ENCODE data around the gene DEFB110. TPM values are rescaled to one million over a fixed set of nuclear protein-coding genes. Genes with fewer than 3 reads are reported as not detected.

Gene DEFB110
- polyA plus RNA-seq (2013) = not detected in 2 replicates

GRCh38 chr6:50021894-50022293 is at the start of gene DEFB110:
Gene DEFB110 (minus strand): TSS chr6:50021994. CDS start chr6:50021935, 59 bp downstream.
- Histone ChIP-seq H2BK12ac (ENCODE audit: low read length) (no peak within 1 kb of the TSS), H2AFZ (ENCODE audit: insufficient read depth, low read length, poor library complexity) (no peak within 1 kb of the TSS), H4K8ac (ENCODE audit: low read depth, low read length) (no peak within 1 kb of the TSS), H3K9me3 (ENCODE audit: insufficient read depth, low read depth, low read length) (no peaks in the 10 kb centered on the region), H3K27ac (ENCODE audit: low read depth, low read length) (no peak within 1 kb of the TSS), H3K4me3 (ENCODE audit: low read depth, low read length) (no peak within 1 kb of the TSS), H4K91ac (ENCODE audit: low read depth, low read length) (no peak within 1 kb of the TSS), H3K9ac (ENCODE audit: low read length) (no peak within 1 kb of the TSS), H3K27me3 (ENCODE audit: insufficient read depth, low read length) (no peaks in the 10 kb centered on the region), H3K4me1 (ENCODE audit: control insufficient read depth in 1 of 2, insufficient read depth in 2 of 2, low read length in 2 of 2) (no peaks in the 10 kb centered on the region), H2BK120ac (ENCODE audit: insufficient read depth, low read length, poor library complexity) (no peak within 1 kb of the TSS), H3K18ac (ENCODE audit: low read length) (no peak within 1 kb of the TSS), H3K36me3 (ENCODE audit: control insufficient read depth in 1 of 2, insufficient read depth in 2 of 2, low read length in 2 of 2) (no peaks in the 10 kb centered on the region), H2BK5ac (ENCODE audit: low read depth, low read length, poor library complexity) (no peak within 1 kb of the TSS), H3K4me2 (ENCODE audit: low read length) (no peak within 1 kb of the TSS), H3K79me2 (ENCODE audit: control insufficient read depth, insufficient read depth, low read length, poor library complexity) (no peaks in the 10 kb centered on the region), H3K23ac (ENCODE audit: low read length) (no peak within 1 kb of the TSS), H3K79me1 (ENCODE audit: low read length) (no peaks in the 10 kb centered on the region), H4K12ac (ENCODE audit: low read depth, low read length) (no peak within 1 kb of the TSS), H2AK5ac (ENCODE audit: low read length) (no peak within 1 kb of the TSS), H3K14ac (ENCODE audit: low read length) (no peak within 1 kb of the TSS), H3K4ac (ENCODE audit: low read depth, low read length) (no peak within 1 kb of the TSS)
- DNase-seq = no peak

- WGBS (ENCODE audit: extremely low coverage, insufficient coverage, insufficient read length) = no CpG with 5 or more reads among the region's 2 CpGs
- no peak overlapping the region for H2AFZ ChIP-seq (ENCODE audit: insufficient read depth, low read length, poor library complexity)
- no peaks in the 10 kb centered on the region for H3K4me1 ChIP-seq (ENCODE audit: control insufficient read depth in 1 of 2, insufficient read depth in 2 of 2, low read length in 2 of 2)
- no peak overlapping the region for H3K23ac ChIP-seq (ENCODE audit: low read length)
- H3K9me3 ChIP-seq (ENCODE audit: insufficient read depth, low read depth, low read length) = no peaks in the 10 kb centered on the region
- no peak overlapping the region for H3K9ac ChIP-seq (ENCODE audit: low read length)
- no peaks in the 10 kb centered on the region for H3K27me3 ChIP-seq (ENCODE audit: insufficient read depth, low read length)
- H3K79me1 ChIP-seq (ENCODE audit: low read length) = no peaks in the 10 kb centered on the region
- no peak overlapping the region for H2AK5ac ChIP-seq (ENCODE audit: low read length)
- no peaks in the 10 kb centered on the region for H3K36me3 ChIP-seq (ENCODE audit: control insufficient read depth in 1 of 2, insufficient read depth in 2 of 2, low read length in 2 of 2)
- H3K18ac ChIP-seq (ENCODE audit: low read length) = no peak overlapping the region
- no peak overlapping the region for H2BK5ac ChIP-seq (ENCODE audit: low read depth, low read length, poor library complexity)
- peak in 1 of 2 donors; percentile 54 for DNase-seq
- H4K12ac ChIP-seq (ENCODE audit: low read depth, low read length) = no peak overlapping the region
- H2BK120ac ChIP-seq (ENCODE audit: insufficient read depth, low read length, poor library complexity) = no peak overlapping the region
- no peak overlapping the region for H3K4me2 ChIP-seq (ENCODE audit: low read length)
- no peak overlapping the region for H2BK12ac ChIP-seq (ENCODE audit: low read length)
- H3K4ac ChIP-seq (ENCODE audit: low read depth, low read length) = no peak overlapping the region
- no peak overlapping the region for H3K4me3 ChIP-seq (ENCODE audit: low read depth, low read length)
- no peaks in the 10 kb centered on the region for H3K79me2 ChIP-seq (ENCODE audit: control insufficient read depth, insufficient read depth, low read length, poor library complexity)
- no peak overlapping the region for H4K8ac ChIP-seq (ENCODE audit: low read depth, low read length)
- no peak overlapping the region for H3K27ac ChIP-seq (ENCODE audit: low read depth, low read length)
- H3K14ac ChIP-seq (ENCODE audit: low read length) = no peak overlapping the region
- no peak overlapping the region for H4K91ac ChIP-seq (ENCODE audit: low read depth, low read length)
Observed at GRCh38 chr6:50070101-50070500, 48.3 kb upstream of the DEFB110 start.

- no peak overlapping the region for H3K14ac ChIP-seq (ENCODE audit: low read length)
- H3K23ac ChIP-seq (ENCODE audit: low read length) = no peak overlapping the region
- no peak overlapping the region for H4K8ac ChIP-seq (ENCODE audit: low read depth, low read length)
- no peak overlapping the region for H3K27ac ChIP-seq (ENCODE audit: low read depth, low read length)
- no peak overlapping the region for H2BK12ac ChIP-seq (ENCODE audit: low read length)
- H4K12ac ChIP-seq (ENCODE audit: low read depth, low read length) = no peak overlapping the region
- no peak overlapping the region for H2BK5ac ChIP-seq (ENCODE audit: low read depth, low read length, poor library complexity)
- H3K36me3 ChIP-seq (ENCODE audit: control insufficient read depth in 1 of 2, insufficient read depth in 2 of 2, low read length in 2 of 2) = no peaks in the 10 kb centered on the region
- no peaks in the 10 kb centered on the region for H3K9me3 ChIP-seq (ENCODE audit: insufficient read depth, low read depth, low read length)
- H3K18ac ChIP-seq (ENCODE audit: low read length) = no peak overlapping the region
- no peak overlapping the region for H3K4ac ChIP-seq (ENCODE audit: low read depth, low read length)
- no CpG with 5 or more reads among the region's 2 CpGs for WGBS (ENCODE audit: extremely low coverage, insufficient coverage, insufficient read length)
- H3K79me1 ChIP-seq (ENCODE audit: low read length) = no peaks in the 10 kb centered on the region
- H3K4me1 ChIP-seq (ENCODE audit: control insufficient read depth in 1 of 2, insufficient read depth in 2 of 2, low read length in 2 of 2) = no peaks in the 10 kb centered on the region
- peak in 1 of 2 donors; percentile 8 for DNase-seq
- H2AFZ ChIP-seq (ENCODE audit: insufficient read depth, low read length, poor library complexity) = no peak overlapping the region
- H2BK120ac ChIP-seq (ENCODE audit: insufficient read depth, low read length, poor library complexity) = no peak overlapping the region
- no peak overlapping the region for H4K91ac ChIP-seq (ENCODE audit: low read depth, low read length)
- H3K9ac ChIP-seq (ENCODE audit: low read length) = no peak overlapping the region
- no peaks in the 10 kb centered on the region for H3K27me3 ChIP-seq (ENCODE audit: insufficient read depth, low read length)
- H3K4me3 ChIP-seq (ENCODE audit: low read depth, low read length) = no peak overlapping the region
- H3K79me2 ChIP-seq (ENCODE audit: control insufficient read depth, insufficient read depth, low read length, poor library complexity) = no peaks in the 10 kb centered on the region
- H2AK5ac ChIP-seq (ENCODE audit: low read length) = no peak overlapping the region
- no peak overlapping the region for H3K4me2 ChIP-seq (ENCODE audit: low read length)
Observed at GRCh38 chr6:50062051-50062450, 40.3 kb upstream of the DEFB110 start.

GRCh38 chr6:50056242-50056641 is 34.4 kb upstream of the DEFB110 start:
- H3K27ac ChIP-seq (ENCODE audit: low read depth, low read length) = no peak overlapping the region
- no peak overlapping the region for H2BK5ac ChIP-seq (ENCODE audit: low read depth, low read length, poor library complexity)
- no CpG with 5 or more reads among the region's 1 CpG for WGBS (ENCODE audit: extremely low coverage, insufficient coverage, insufficient read length)
- H2AFZ ChIP-seq (ENCODE audit: insufficient read depth, low read length, poor library complexity) = no peak overlapping the region
- H2BK120ac ChIP-seq (ENCODE audit: insufficient read depth, low read length, poor library complexity) = no peak overlapping the region
- H4K12ac ChIP-seq (ENCODE audit: low read depth, low read length) = no peak overlapping the region
- no peaks in the 10 kb centered on the region for H3K27me3 ChIP-seq (ENCODE audit: insufficient read depth, low read length)
- no peak overlapping the region for H3K23ac ChIP-seq (ENCODE audit: low read length)
- no peaks in the 10 kb centered on the region for H3K9me3 ChIP-seq (ENCODE audit: insufficient read depth, low read depth, low read length)
- H3K79me2 ChIP-seq (ENCODE audit: control insufficient read depth, insufficient read depth, low read length, poor library complexity) = no peaks in the 10 kb centered on the region
- no peak overlapping the region for H4K91ac ChIP-seq (ENCODE audit: low read depth, low read length)
- H3K36me3 ChIP-seq (ENCODE audit: control insufficient read depth in 1 of 2, insufficient read depth in 2 of 2, low read length in 2 of 2) = no peaks in the 10 kb centered on the region
- H3K18ac ChIP-seq (ENCODE audit: low read length) = no peak overlapping the region
- no peak overlapping the region for H2BK12ac ChIP-seq (ENCODE audit: low read length)
- H3K79me1 ChIP-seq (ENCODE audit: low read length) = no peaks in the 10 kb centered on the region
- H3K4ac ChIP-seq (ENCODE audit: low read depth, low read length) = no peak overlapping the region
- H4K8ac ChIP-seq (ENCODE audit: low read depth, low read length) = no peak overlapping the region
- H3K4me3 ChIP-seq (ENCODE audit: low read depth, low read length) = no peak overlapping the region
- H3K14ac ChIP-seq (ENCODE audit: low read length) = no peak overlapping the region
- no peak overlapping the region for H3K9ac ChIP-seq (ENCODE audit: low read length)
- no peaks in the 10 kb centered on the region for H3K4me1 ChIP-seq (ENCODE audit: control insufficient read depth in 1 of 2, insufficient read depth in 2 of 2, low read length in 2 of 2)
- H3K4me2 ChIP-seq (ENCODE audit: low read length) = no peak overlapping the region
- no peak for DNase-seq
- H2AK5ac ChIP-seq (ENCODE audit: low read length) = no peak overlapping the region

All from trophoblast cell (in vitro differentiated cells and primary cell).